OCI-LY3 (cell line): ENCODE results near the gene SIAH3.

ENCODE experiments used
- CTCF ChIP-seq: fragments of 200-600, 300-600 bp; sonication (generic); IDR thresholded peaks from 2 replicates; pipeline ENCODE4 v1.5.1; 2014; ENCODE audit warnings: antibody characterized with exemption, low read length, low read depth
- EZH2phosphoT487 ChIP-seq: fragments of 200-600 bp; shearing (Covaris generic); IDR thresholded peaks from 2 replicates; pipeline ENCODE4 v1.6.1; 2018; ENCODE audit warnings: antibody characterized with exemption, mixed run types, low read depth

DNA sequence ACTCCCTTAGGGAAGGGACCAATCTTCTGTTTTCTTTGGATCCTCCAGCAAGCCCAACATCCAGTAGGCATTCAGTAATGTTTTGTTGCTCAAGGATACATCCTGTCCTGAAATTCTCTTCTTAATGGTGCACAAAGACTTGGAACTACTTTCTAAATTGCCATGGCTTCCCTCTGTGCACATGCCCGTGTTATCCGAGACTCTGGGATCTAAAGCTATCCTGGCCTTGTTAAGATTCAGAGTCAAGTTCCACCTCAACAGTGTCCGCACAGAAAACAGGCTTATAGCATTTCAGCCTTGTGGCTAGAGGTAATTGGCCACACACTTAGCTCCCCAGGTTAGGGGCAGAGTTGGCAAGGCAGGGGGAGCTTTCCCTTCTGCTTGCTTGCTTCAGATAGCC lies 77.6 kb downstream of the SIAH3 start:
- TF ChIP-seq CTCF (no peak), EZH2phosphoT487 (no peak)
